Mammary epithelial cell (primary cell): ENCODE measurements around the gene IFI35.

Source experiments
- CTCF ChIP-seq, 2 donors: IDR thresholded peaks in 1 of 2; conservative IDR thresholded peaks in 1 of 2; 2 replicates each; pipeline ENCODE4 v1.5.1; 2011 to 2012; ENCODE audit warnings: inconsistent platforms in 2 of 2, low read length in 2 of 2, mild to moderate bottlenecking in 2 of 2, control low read depth in 1 of 2, low read depth in 1 of 2; ENCODE audit not compliant: insufficient read depth in 1 of 2; ENCODE audit errors: extremely low read depth in 1 of 2
- EZH2 ChIP-seq: IDR thresholded peaks from 2 replicates; pipeline ENCODE4 v1.6.1; 2012; ENCODE audit warnings: low read length, inconsistent platforms, borderline replicate concordance

GRCh38 chr17:43020789-43021740, 14.5 kb downstream of the IFI35 start:
- TF ChIP-seq CTCF (conservative IDR thresholded peaks at IDR 0.05 in 1 of 2, IDR thresholded peaks at IDR 0.05 in 1 of 2; ENCODE audit: extremely low read depth in 1 of 2, insufficient read depth in 1 of 2, low read depth in 1 of 2, low read length in 2 of 2) (no peak), EZH2 (no peak)
